ENCODE data around the gene KATNA1. TPM values are rescaled to one million over a fixed set of nuclear protein-coding genes. Genes with fewer than 3 reads are reported as not detected.

Gene KATNA1
- total and polyA plus RNA-seq, 9 of the 15 experiments (the other 6 are each of a cell fraction or from before 2014, with no cell fraction given): 22.5 to 76.9 (median 45.0) TPM

GRCh38 chr6:149560736-149561135 lies 87.8 kb downstream of the KATNA1 start:
- Histone ChIP-seq H3K9me3 (replicated peaks; ENCODE audit: control insufficient read depth, insufficient read depth, low read depth, low read length) (no peaks in the 10 kb centered on the region), H3K4me2 (ENCODE audit: insufficient read depth, low read length) (no peak overlapping the region), H3K27me3 (ENCODE audit: control insufficient read depth in 2 of 2, insufficient read depth in 2 of 2, low read length in 2 of 2) (peaks cover 2 to 4% of the 10 kb centered on the region in 2 experiments; a peak in 2 of 5 replicates), H3K9ac (ENCODE audit: insufficient read depth in 1 of 2, low read depth in 2 of 2, low read length in 2 of 2) (no peak overlapping the region), H3K4me1 (replicated peaks in 1 of 2; ENCODE audit: control insufficient read depth in 2 of 2, insufficient read depth in 2 of 2, low read length in 2 of 2) (peaks cover 0 to 4% of the 10 kb centered on the region in 2 experiments; a peak in 2 of 5 replicates), H3K27ac (ENCODE audit: extremely low read depth, low read depth, low read length) (no peak overlapping the region), H4K20me1 (replicated peaks; ENCODE audit: control insufficient read depth, insufficient read depth, low read length) (no peaks in the 10 kb centered on the region), H3K9me1 (ENCODE audit: control insufficient read depth, insufficient read depth, low read length) (no peaks in the 10 kb centered on the region), H3K79me2 (ENCODE audit: control insufficient read depth, insufficient read depth, low read length) (no peaks in the 10 kb centered on the region), H2AFZ (ENCODE audit: low read depth, low read length) (peak overlapping the region; percentile 6; the same call in 1 of the 2 replicates), H3K36me3 (ENCODE audit: control insufficient read depth, insufficient read depth, low read length) (no peaks in the 10 kb centered on the region), H3K4me3 (no peak overlapping the region)
- intact Hi-C loops (cut with micrococcal nuclease): loop anchor here (10.0 kb wide), 2 partner anchors 304 to 444 kb away; partner anchors contain the start of gene LRP11
- no peak for FAIRE-seq
- 24% methylated on average over 3 of the region's 3 CpGs for WGBS (ENCODE audit: insufficient coverage, low coverage, missing lambda C conversion rate)
- BruUV-seq (replicated peaks): no TSS peak
- peak in 2 of 4 experiments; percentile 36 to 42 for DNase-seq (ENCODE audit: extremely low read depth in 1 of 4, low spot score in 3 of 4)
- ATAC-seq: peak; percentile 62
- TF ChIP-seq, protein P1, sequence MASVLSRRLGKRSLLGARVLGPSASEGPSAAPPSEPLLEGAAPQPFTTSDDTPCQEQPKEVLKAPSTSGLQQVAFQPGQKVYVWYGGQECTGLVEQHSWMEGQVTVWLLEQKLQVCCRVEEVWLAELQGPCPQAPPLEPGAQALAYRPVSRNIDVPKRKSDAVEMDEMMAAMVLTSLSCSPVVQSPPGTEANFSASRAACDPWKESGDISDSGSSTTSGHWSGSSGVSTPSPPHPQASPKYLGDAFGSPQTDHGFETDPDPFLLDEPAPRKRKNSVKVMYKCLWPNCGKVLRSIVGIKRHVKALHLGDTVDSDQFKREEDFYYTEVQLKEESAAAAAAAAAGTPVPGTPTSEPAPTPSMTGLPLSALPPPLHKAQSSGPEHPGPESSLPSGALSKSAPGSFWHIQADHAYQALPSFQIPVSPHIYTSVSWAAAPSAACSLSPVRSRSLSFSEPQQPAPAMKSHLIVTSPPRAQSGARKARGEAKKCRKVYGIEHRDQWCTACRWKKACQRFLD (CRISPR knock-in tag; IDR thresholded peaks at IDR 0.05): no peak
- TF ChIP-seq NR0B1 (IDR thresholded peaks at IDR 0.05; ENCODE audit: partially characterized antibody) (no peak), CTCF (IDR thresholded peaks at IDR 0.05 in 2 of 3, conservative IDR thresholded peaks at IDR 0.05 in 1 of 3; ENCODE audit: insufficient read depth in 2 of 3, low read depth in 1 of 3, low read length in 3 of 3) (peak; percentile 21 to 63 (median 32); a peak in 5 of 6 replicates), BCOR (IDR thresholded peaks at IDR 0.05) (no peak)
- ChIA-PET CTCF (ENCODE audit: low intra/inter-chr PET ratio) (no interaction called here), POLR2A (interaction anchor here (1.0 to 6.1 kb wide), 3 partner anchors 10 to 157 kb away, joined by 3 to 34 read pairs (median 5); partner anchors contain the start of genes LATS1 and PPIL4)
- in situ Hi-C loops (cut with MboI): no loop called here
